ENCODE data around the gene SNRNP200.

SNRNP200 gene

GRCh38 chr2:96325041-96325883 lies 19.9 kb upstream of the SNRNP200 start, which contains the start of gene ITPRIPL1:
ITPRIPL1 (plus strand) TSS chr2:96325317; CDS start chr2:96325840, 523 bp downstream.
- peaks cover 30% of the 10 kb centered on the region for H3K79me2 ChIP-seq (ENCODE audit: low read length)
- H3K27ac ChIP-seq (ENCODE audit: low read length) = peak within 1 kb of the TSS; percentile 37
- H3K4me1 ChIP-seq (ENCODE audit: low read length) = peaks cover 38% of the 10 kb centered on the region
- no peaks in the 10 kb centered on the region for H3K9me3 ChIP-seq (ENCODE audit: insufficient read depth, low read length)
- peaks cover 4% of the 10 kb centered on the region; the same call in 1 of the 2 replicates for H4K20me1 ChIP-seq (ENCODE audit: insufficient read depth, low read length)
- TF ChIP-seq CTCF (IDR thresholded peaks at IDR 0.05; ENCODE audit: low read depth, low read length) = no peak
- TF ChIP-seq EZH2phosphoT487 (IDR thresholded peaks at IDR 0.05; ENCODE audit: low read depth) = no peak
- peaks cover 20% of the 10 kb centered on the region for H3K27me3 ChIP-seq (ENCODE audit: low read depth, low read length)
- H3K9ac ChIP-seq (ENCODE audit: low read length) = peak within 1 kb of the TSS; percentile 87
- H3K36me3 ChIP-seq (replicated peaks; ENCODE audit: low read depth, low read length) = peaks cover 25% of the 10 kb centered on the region
- peak within 1 kb of the TSS; percentile 82 for H2AFZ ChIP-seq (ENCODE audit: low read depth, low read length)
- H3K4me2 ChIP-seq (ENCODE audit: low read length) = peak within 1 kb of the TSS; percentile 82
- peak within 1 kb of the TSS; percentile 83 for H3K4me3 ChIP-seq (ENCODE audit: low read length)

GRCh38 chr2:96324721-96325040 lies 19.3 kb upstream of the SNRNP200 start:
- Histone ChIP-seq H3K4me1 (ENCODE audit: low read length) (peaks cover 38% of the 10 kb centered on the region), H3K4me2 (ENCODE audit: low read length) (peak overlapping the region; percentile 82), H3K27me3 (ENCODE audit: low read depth, low read length) (peaks cover 21% of the 10 kb centered on the region), H3K36me3 (replicated peaks; ENCODE audit: low read depth, low read length) (peaks cover 24% of the 10 kb centered on the region), H4K20me1 (ENCODE audit: insufficient read depth, low read length) (peaks cover 4% of the 10 kb centered on the region; the same call in 1 of the 2 replicates), H3K4me3 (ENCODE audit: low read length) (peak overlapping the region; percentile 83), H3K9ac (ENCODE audit: low read length) (peak overlapping the region; percentile 87), H3K27ac (ENCODE audit: low read length) (peak overlapping the region; percentile 37; the same call in 1 of the 2 replicates), H3K9me3 (ENCODE audit: insufficient read depth, low read length) (no peaks in the 10 kb centered on the region), H2AFZ (ENCODE audit: low read depth, low read length) (peak overlapping the region; percentile 82), H3K79me2 (ENCODE audit: low read length) (peaks cover 30% of the 10 kb centered on the region)
- TF ChIP-seq EZH2phosphoT487 (IDR thresholded peaks at IDR 0.05; ENCODE audit: low read depth) (no peak), CTCF (IDR thresholded peaks at IDR 0.05; ENCODE audit: low read depth, low read length) (no peak)

GRCh38 chr2:96323849-96324248 lies 18.5 kb upstream of the SNRNP200 start:
- peaks cover 24% of the 10 kb centered on the region for H3K36me3 ChIP-seq (replicated peaks; ENCODE audit: low read depth, low read length)
- TF ChIP-seq CTCF (IDR thresholded peaks at IDR 0.05; ENCODE audit: low read depth, low read length) = no peak
- no peak for TF ChIP-seq EZH2phosphoT487 (IDR thresholded peaks at IDR 0.05; ENCODE audit: low read depth)
- H3K4me1 ChIP-seq (ENCODE audit: low read length) = peaks cover 42% of the 10 kb centered on the region
- H3K27ac ChIP-seq (ENCODE audit: low read length) = no peak overlapping the region
- H3K9ac ChIP-seq (ENCODE audit: low read length) = no peak overlapping the region
- no peaks in the 10 kb centered on the region for H3K9me3 ChIP-seq (ENCODE audit: insufficient read depth, low read length)
- H4K20me1 ChIP-seq (ENCODE audit: insufficient read depth, low read length) = peaks cover 4% of the 10 kb centered on the region; the same call in 1 of the 2 replicates
- peaks cover 21% of the 10 kb centered on the region for H3K27me3 ChIP-seq (ENCODE audit: low read depth, low read length)
- H3K4me3 ChIP-seq (ENCODE audit: low read length) = no peak overlapping the region
- H3K79me2 ChIP-seq (ENCODE audit: low read length) = peaks cover 30% of the 10 kb centered on the region
- H2AFZ ChIP-seq (ENCODE audit: low read depth, low read length) = no peak overlapping the region
- H3K4me2 ChIP-seq (ENCODE audit: low read length) = peak overlapping the region; percentile 82

All from OCI-LY3 (cell line).